Panc1 (cell line): ENCODE data around the gene SIX3.

ENCODE experiments used
- POLR2AphosphoS5 ChIP-seq: IDR thresholded peaks from 2 replicates; pipeline ENCODE4 v1.6.1; 2012; ENCODE audit warnings: mild to moderate bottlenecking, low read depth, low read length, moderate library complexity
- TF ChIP-seq, protein P1 (sequence below): fragments of 450-650 bp; IDR thresholded peaks from 2 replicates; pipeline ENCODE4 v1.5.1; 2017; ENCODE audit warnings: mild to moderate bottlenecking

GRCh38 chr2:44940732-44941464 is 604 bp upstream of the SIX3 start:
- TF ChIP-seq, protein P1, sequence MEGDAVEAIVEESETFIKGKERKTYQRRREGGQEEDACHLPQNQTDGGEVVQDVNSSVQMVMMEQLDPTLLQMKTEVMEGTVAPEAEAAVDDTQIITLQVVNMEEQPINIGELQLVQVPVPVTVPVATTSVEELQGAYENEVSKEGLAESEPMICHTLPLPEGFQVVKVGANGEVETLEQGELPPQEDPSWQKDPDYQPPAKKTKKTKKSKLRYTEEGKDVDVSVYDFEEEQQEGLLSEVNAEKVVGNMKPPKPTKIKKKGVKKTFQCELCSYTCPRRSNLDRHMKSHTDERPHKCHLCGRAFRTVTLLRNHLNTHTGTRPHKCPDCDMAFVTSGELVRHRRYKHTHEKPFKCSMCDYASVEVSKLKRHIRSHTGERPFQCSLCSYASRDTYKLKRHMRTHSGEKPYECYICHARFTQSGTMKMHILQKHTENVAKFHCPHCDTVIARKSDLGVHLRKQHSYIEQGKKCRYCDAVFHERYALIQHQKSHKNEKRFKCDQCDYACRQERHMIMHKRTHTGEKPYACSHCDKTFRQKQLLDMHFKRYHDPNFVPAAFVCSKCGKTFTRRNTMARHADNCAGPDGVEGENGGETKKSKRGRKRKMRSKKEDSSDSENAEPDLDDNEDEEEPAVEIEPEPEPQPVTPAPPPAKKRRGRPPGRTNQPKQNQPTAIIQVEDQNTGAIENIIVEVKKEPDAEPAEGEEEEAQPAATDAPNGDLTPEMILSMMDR = no peak
- no peak for TF ChIP-seq POLR2AphosphoS5
